Suprapubic skin (tissue), 4 donors: Measurements from ENCODE around the gene SLC25A23. TPM values are rescaled to one million over a fixed set of nuclear protein-coding genes. Genes with fewer than 3 reads are reported as not detected.
"Not testable (repeated sequence)": the region's sequence is repeated elsewhere in the genome, so short reads cannot be mapped to it uniquely, and the experiment has no call there.

Source experiments
- DNase-seq, 2 donors: peaks; one replicate each; pipeline ENCODE4 v3.0.0-alpha.2; 2019; ENCODE audit warnings: low spot score in 2 of 2
- H3K27ac ChIP-seq: fragments of 200-600 bp; sonication (generic); one replicate; pipeline ENCODE4 v1.5.1; 2019
- H3K27me3 ChIP-seq: fragments of 200-600 bp; sonication (generic); one replicate; pipeline ENCODE4 v1.5.1; 2019
- H3K36me3 ChIP-seq: fragments of 200-600 bp; sonication (generic); one replicate; pipeline ENCODE4 v1.5.1; 2019
- H3K4me1 ChIP-seq: fragments of 200-600 bp; sonication (generic); one replicate; pipeline ENCODE4 v1.5.1; 2019
- H3K4me3 ChIP-seq: fragments of 200-600 bp; sonication (generic); one replicate; pipeline ENCODE4 v1.5.1; 2019; ENCODE audit warnings: mild to moderate bottlenecking
- H3K9me3 ChIP-seq: fragments of 200-600 bp; sonication (generic); one replicate; pipeline ENCODE4 v1.5.1; 2019
- EP300 ChIP-seq: sonication (generic); formaldehyde crosslinking; IDR thresholded peaks from one replicate; pipeline ENCODE4 v1.6.1; 2017; ENCODE audit warnings: antibody characterized with exemption
- POLR2A ChIP-seq, 2 donors: fragments of 450-650 bp; IDR thresholded peaks; one replicate each; pipeline ENCODE4 v1.6.1; 2017; ENCODE audit warnings: antibody characterized with exemption in 2 of 2, mild to moderate bottlenecking in 2 of 2, moderate library complexity in 2 of 2
- POLR2AphosphoS5 ChIP-seq, 3 donors: sonication (generic); formaldehyde crosslinking; IDR thresholded peaks; one replicate each; pipeline ENCODE4 v1.6.1; 2017; ENCODE audit warnings: antibody characterized with exemption in 3 of 3
- WGBS: methylation state at CpG from one replicate; pipeline ENCODE4 v1.1.5; 2018; 5-methylcytosine and 5-hydroxymethylcytosine counted together
- total RNA-seq, 4 donors: library from RNA; depleted of rRNA; stranded (reverse); fragments of >200 nt; gene quantifications; one replicate each; pipeline ENCODE4 v1.1.0, GENCODE V29; 2016
- TF ChIP-seq, protein P1 (sequence below), 2 donors: fragments of 200-600 bp in 1 of 2; fragments of 450-650 bp in 1 of 2; sonication (generic) in 1 of 2; IDR thresholded peaks; one replicate each; pipeline ENCODE4 v1.5.1; 2016 to 2019; ENCODE audit warnings: antibody characterized with exemption in 2 of 2, mild to moderate bottlenecking in 1 of 2, moderate library complexity in 1 of 2

The SLC25A23 gene
- total RNA-seq = 10 to 100 TPM; 39.5 to 76.3 (median 61.6) TPM

DNA sequence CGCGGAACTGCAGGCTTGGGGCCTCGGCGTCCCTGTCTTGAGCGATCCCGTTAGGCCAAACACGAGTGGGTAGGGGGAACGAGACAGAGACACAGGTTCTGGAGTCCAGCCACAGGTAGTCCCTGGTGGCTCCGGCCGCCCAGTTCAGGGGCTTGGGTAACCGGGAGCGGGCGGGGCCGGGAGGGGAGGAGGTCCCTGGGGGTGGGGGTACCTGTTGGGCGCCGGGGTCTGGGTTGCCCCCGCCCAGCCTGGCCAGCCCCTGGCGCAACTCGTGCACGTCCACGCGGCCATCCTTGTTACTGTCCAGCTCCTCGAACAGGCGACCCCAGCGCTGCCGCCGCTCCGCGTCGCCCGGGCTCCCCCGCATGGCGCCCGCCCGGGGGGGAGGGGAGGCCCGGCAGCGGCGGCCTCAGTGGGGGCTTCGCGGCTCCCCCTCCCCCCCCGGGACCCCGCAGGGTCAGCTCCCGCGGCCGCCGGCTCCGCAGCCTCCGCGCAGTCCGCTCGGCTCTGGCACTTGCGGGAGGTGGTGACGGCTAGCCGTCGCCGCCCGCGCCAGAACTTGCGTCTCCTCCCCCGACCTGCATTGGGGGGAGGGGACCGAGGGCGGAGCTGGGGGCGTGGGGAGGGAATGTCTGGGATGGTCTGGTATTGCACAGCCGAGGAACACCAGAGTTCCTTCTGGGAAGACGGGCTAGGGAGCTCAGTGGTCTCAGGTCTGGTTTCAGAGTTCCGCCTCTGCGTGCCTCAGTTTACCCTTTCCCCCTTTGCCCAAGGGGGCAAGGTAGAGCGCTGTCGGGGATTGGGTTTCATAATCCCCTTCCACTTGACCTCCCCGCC is at the start of gene SLC25A23:
Gene SLC25A23, minus strand, starts transcription at position 531 of the 837 bp plus-strand sequence. Its CDS starts 164 bp downstream, at position 367.
- WGBS = 0% methylated on average over 18 of the region's 70 CpGs
- Histone ChIP-seq H3K9me3 (no peaks in the 10 kb centered on the region), H3K4me3 (peak within 1 kb of the TSS; percentile 85), H3K27ac (peak within 1 kb of the TSS; percentile 51), H3K36me3 (peaks cover 15% of the 10 kb centered on the region), H3K27me3 (peaks cover 9% of the 10 kb centered on the region), H3K4me1 (peaks cover 40% of the 10 kb centered on the region)
- TF ChIP-seq, protein P1, sequence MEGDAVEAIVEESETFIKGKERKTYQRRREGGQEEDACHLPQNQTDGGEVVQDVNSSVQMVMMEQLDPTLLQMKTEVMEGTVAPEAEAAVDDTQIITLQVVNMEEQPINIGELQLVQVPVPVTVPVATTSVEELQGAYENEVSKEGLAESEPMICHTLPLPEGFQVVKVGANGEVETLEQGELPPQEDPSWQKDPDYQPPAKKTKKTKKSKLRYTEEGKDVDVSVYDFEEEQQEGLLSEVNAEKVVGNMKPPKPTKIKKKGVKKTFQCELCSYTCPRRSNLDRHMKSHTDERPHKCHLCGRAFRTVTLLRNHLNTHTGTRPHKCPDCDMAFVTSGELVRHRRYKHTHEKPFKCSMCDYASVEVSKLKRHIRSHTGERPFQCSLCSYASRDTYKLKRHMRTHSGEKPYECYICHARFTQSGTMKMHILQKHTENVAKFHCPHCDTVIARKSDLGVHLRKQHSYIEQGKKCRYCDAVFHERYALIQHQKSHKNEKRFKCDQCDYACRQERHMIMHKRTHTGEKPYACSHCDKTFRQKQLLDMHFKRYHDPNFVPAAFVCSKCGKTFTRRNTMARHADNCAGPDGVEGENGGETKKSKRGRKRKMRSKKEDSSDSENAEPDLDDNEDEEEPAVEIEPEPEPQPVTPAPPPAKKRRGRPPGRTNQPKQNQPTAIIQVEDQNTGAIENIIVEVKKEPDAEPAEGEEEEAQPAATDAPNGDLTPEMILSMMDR (IDR thresholded peaks at IDR 0.05) = no peak
- TF ChIP-seq POLR2AphosphoS5 (IDR thresholded peaks at IDR 0.05) = no peak
- TF ChIP-seq EP300 = no peak
- no peak for TF ChIP-seq POLR2A (IDR thresholded peaks at IDR 0.05)
- DNase-seq = peak in 1 of 2 donors; percentile 79

DNA sequence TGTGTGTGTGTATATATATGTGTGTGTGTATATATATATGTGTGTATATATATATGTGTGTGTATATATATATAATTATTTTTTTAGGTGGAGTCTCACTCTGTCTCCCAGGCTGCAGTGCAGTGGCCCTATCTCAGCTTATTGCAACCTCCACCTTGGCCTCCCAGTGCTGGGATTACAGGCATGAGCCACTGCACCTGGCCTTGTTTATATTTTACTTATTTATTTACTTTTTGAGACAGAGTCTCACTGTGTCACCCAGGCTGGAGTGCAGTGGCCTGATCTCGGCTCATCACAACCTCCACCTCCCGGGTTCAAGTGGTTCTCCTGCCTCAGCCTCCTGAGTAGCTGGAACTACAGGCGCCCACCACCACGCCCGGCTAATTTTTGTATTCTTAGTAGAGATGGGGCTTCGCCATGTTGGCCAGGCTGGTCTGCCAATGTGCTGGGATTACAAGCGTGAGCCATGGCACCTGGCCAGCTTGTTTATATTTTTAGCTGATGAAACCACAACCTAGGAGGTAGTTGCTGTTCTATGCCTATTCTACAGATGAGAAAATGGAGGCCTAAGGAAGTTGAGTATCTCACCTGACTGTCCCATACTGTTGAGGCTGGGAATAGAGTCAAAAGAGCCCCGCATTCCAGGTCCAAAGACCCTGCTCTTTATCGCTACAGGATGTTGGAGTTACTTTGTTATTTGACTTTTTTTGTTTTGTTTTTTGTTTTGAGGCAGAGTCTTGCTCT is 48.6 kb upstream of the SLC25A23 start:
- H3K36me3 ChIP-seq, DNase-seq, H3K4me1 ChIP-seq, H3K4me3 ChIP-seq, H3K27ac ChIP-seq, H3K9me3 ChIP-seq: not testable (repeated sequence)
- WGBS = 89% methylated on average over 9 of the region's 9 CpGs
- H3K27me3 ChIP-seq = peaks cover 12% of the 10 kb centered on the region

DNA sequence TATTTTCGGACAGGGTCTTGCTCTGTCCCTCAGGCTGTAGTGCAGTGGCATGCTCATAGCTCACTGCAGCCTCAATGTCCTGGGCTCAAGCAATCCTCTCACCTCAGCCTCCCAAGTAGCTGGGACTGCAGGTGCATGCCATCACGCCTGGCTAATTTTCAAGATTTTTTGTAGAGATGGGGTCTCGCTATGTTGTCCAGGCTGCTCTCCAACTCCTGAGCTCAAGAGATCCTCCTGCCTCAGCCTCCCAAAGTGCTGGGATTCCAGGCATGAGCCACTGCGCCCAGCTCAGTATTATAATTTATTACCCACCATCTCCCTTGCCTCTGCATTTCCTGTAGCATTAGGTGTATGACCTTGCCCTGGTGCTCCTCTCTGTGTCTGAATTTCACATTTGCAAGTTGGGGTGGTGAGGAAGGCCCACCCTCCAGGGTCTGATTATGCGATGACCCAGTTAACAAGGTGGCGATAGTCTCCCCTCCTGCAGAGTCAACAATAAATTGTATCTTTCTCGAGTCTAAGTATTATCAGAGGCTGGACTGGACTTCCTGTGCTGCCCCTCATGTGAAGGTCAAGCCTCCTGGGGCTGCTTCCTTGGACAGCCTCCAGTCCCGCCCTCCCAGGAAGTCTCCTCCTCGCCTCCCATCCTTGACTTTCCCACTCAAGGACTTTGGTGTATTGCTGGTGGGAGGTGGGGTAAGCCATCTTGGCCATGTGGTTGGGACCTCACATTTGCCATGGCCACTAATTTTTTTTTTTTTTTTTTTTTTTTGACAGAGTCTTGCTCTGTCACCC is 44.0 kb upstream of the SLC25A23 start:
- WGBS = 83% methylated on average over 9 of the region's 9 CpGs
- peaks cover 45% of the 10 kb centered on the region for H3K27me3 ChIP-seq
- H3K9me3 ChIP-seq = no peaks in the 10 kb centered on the region
- H3K4me3 ChIP-seq = no peak overlapping the region
- no peaks in the 10 kb centered on the region for H3K36me3 ChIP-seq
- H3K4me1 ChIP-seq = peaks cover 24% of the 10 kb centered on the region
- DNase-seq = no peak
- no peak for TF ChIP-seq POLR2A (IDR thresholded peaks at IDR 0.05)
- TF ChIP-seq, protein P1 (IDR thresholded peaks at IDR 0.05) = no peak
- H3K27ac ChIP-seq = no peak overlapping the region

DNA sequence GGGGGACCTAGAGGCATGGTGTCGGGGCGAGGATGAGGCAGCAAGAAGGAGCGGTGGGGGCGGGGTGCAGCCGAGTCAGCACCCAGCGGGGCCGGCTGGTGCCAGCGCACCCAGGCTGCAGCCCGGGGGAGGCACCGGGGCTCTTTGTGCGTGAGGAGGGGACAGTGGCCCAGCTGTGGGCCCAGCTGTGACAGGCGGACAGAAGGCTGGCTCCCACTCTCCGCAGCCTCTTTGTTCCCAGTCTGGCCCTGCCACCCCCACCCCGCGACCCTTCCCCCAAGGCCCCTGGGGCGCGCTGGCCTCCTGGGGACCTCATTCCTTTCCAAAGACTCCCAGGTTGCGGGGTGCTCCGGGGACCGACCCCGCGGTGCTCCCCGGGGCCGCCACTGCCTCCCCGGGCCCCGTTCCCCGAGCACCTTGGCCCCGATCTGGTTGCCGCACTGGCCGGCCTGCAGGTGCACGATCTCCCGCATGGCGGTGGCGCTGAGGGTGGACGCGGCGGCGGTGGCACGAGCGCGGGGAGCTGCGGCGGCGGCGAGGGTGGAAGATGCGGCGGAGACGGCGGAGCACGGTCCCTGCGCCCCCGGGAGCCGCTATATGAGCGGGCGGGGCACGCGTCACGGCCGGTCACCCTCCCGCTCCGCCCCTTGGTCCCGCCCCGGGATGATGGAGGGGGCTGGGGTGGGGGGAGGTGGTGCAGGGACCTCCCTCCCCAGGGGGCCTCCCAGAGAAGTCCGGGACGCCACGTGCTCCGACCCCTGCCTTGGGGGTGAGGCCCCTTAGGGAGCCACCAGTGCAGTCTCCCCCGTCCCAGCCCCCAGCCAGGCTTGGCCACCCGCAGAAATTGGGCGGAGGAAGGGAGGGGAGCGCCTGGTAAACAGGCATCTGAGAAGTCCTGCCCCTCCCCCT is 42.4 kb upstream of the SLC25A23 start, which contains the start of gene TUBB4A:
Gene TUBB4A, minus strand, starts transcription at position 570 of the 909 bp plus-strand sequence. Its CDS starts 97 bp downstream, at position 473.
- Histone ChIP-seq H3K4me1 (peaks cover 24% of the 10 kb centered on the region), H3K27ac (no peak within 1 kb of the TSS)

More for the DNA sequence above, 42.4 kb upstream of the SLC25A23 start, which contains the start of gene TUBB4A:
- Histone ChIP-seq H3K27me3 (peaks cover 45% of the 10 kb centered on the region), H3K4me3 (peak within 1 kb of the TSS; percentile 48), H3K9me3 (no peaks in the 10 kb centered on the region), H3K36me3 (no peaks in the 10 kb centered on the region)
- WGBS = 5% methylated on average over 13 of the region's 71 CpGs
- DNase-seq = no peak
- TF ChIP-seq, protein P1 (IDR thresholded peaks at IDR 0.05) = no peak
- TF ChIP-seq POLR2A (IDR thresholded peaks at IDR 0.05) = no peak
